ENCODE measurements around the gene TCFL5.
A peak's percentile ranks its signal among the peaks of the same experiment; 100 is the strongest.
"Not testable (repeated sequence)": the region's sequence is repeated elsewhere in the genome, so short reads cannot be mapped to it uniquely, and the experiment has no call there.

Gene TCFL5

GRCh38 chr20:62876902-62877816, 15.5 kb upstream of the TCFL5 start:
- Histone ChIP-seq H3K4me3 (ENCODE audit: low read length) (no peak overlapping the region), H3K27me3 (ENCODE audit: insufficient read depth, low read length) (peaks cover 5% of the 10 kb centered on the region; the same call in 1 of the 2 replicates), H3K9ac (ENCODE audit: low read depth, low read length) (no peak overlapping the region), H3K4me1 (ENCODE audit: insufficient read depth, low read length) (peaks cover 15% of the 10 kb centered on the region), H3K27ac (ENCODE audit: low read depth, low read length) (no peak overlapping the region), H3K36me3 (ENCODE audit: insufficient read depth, low read length) (peaks cover 5% of the 10 kb centered on the region; the same call in 1 of the 2 replicates), H3K9me3 (ENCODE audit: insufficient read depth, low read depth, low read length) (no peaks in the 10 kb centered on the region)
- WGBS: 94% methylated on average over 48 of the region's 48 CpGs

- no peak overlapping the region for H3K4me3 ChIP-seq (ENCODE audit: low read length)
- peaks cover 2% of the 10 kb centered on the region; the same call in 1 of the 2 replicates for H3K36me3 ChIP-seq (ENCODE audit: insufficient read depth, low read length)
Observed at GRCh38 chr20:62876501-62876901, 14.9 kb upstream of the TCFL5 start.

GRCh38 chr20:62875419-62876361, 14.1 kb upstream of the TCFL5 start:
- Histone ChIP-seq H3K27ac (ENCODE audit: low read depth, low read length) (peak overlapping the region; percentile 22; the same call in 1 of the 2 replicates), H3K4me3 (ENCODE audit: low read length) (no peak overlapping the region), H3K9ac (ENCODE audit: low read depth, low read length) (0 out of 2 replicates have a peak overlapping the region, but pooled peaks have one; percentile 43), H3K9me3 (ENCODE audit: insufficient read depth, low read depth, low read length) (no peaks in the 10 kb centered on the region), H3K36me3 (ENCODE audit: insufficient read depth, low read length) (no peaks in the 10 kb centered on the region), H3K27me3 (ENCODE audit: insufficient read depth, low read length) (peaks cover 5% of the 10 kb centered on the region; the same call in 1 of the 2 replicates), H3K4me1 (ENCODE audit: insufficient read depth, low read length) (peaks cover 15% of the 10 kb centered on the region)
- 39% methylated on average over 34 of the region's 34 CpGs for WGBS

More at GRCh38 chr20:62876501-62876901, 14.9 kb upstream of the TCFL5 start:
- Histone ChIP-seq H3K27me3 (ENCODE audit: insufficient read depth, low read length) (peaks cover 5% of the 10 kb centered on the region; the same call in 1 of the 2 replicates), H3K9me3 (ENCODE audit: insufficient read depth, low read depth, low read length) (no peaks in the 10 kb centered on the region), H3K4me1 (ENCODE audit: insufficient read depth, low read length) (peaks cover 15% of the 10 kb centered on the region), H3K27ac (ENCODE audit: low read depth, low read length) (no peak overlapping the region), H3K9ac (ENCODE audit: low read depth, low read length) (no peak overlapping the region)
- WGBS: 94% methylated on average over 13 of the region's 13 CpGs

- H3K9ac ChIP-seq (ENCODE audit: low read depth, low read length): no peak overlapping the region
- peaks cover 15% of the 10 kb centered on the region for H3K4me1 ChIP-seq (ENCODE audit: insufficient read depth, low read length)
- no peak overlapping the region; the same call in 1 of the 2 replicates for H3K27ac ChIP-seq (ENCODE audit: low read depth, low read length)
- H3K27me3 ChIP-seq (ENCODE audit: insufficient read depth, low read length): peaks cover 5% of the 10 kb centered on the region; the same call in 1 of the 2 replicates
- H3K4me3 ChIP-seq (ENCODE audit: low read length): no peak overlapping the region
- no peaks in the 10 kb centered on the region for H3K36me3 ChIP-seq (ENCODE audit: insufficient read depth, low read length)
- 85% methylated on average over 7 of the region's 14 CpGs for WGBS
- H3K9me3 ChIP-seq (ENCODE audit: insufficient read depth, low read depth, low read length): no peaks in the 10 kb centered on the region
Observed at GRCh38 chr20:62874964-62875344, 13.3 kb upstream of the TCFL5 start.

- not testable (repeated sequence) for H3K27me3 ChIP-seq (ENCODE audit: insufficient read depth, low read length); H3K36me3 ChIP-seq (ENCODE audit: insufficient read depth, low read length); H3K9ac ChIP-seq (ENCODE audit: low read depth, low read length); H3K27ac ChIP-seq (ENCODE audit: low read depth, low read length); H3K9me3 ChIP-seq (ENCODE audit: insufficient read depth, low read depth, low read length)
- Histone ChIP-seq H3K4me1 (ENCODE audit: insufficient read depth, low read length) (peaks cover 11% of the 10 kb centered on the region), H3K4me3 (ENCODE audit: low read length) (0 out of 2 replicates have a peak overlapping the region, but pooled peaks have one; percentile 22)
- WGBS: 3% methylated on average over 13 of the region's 15 CpGs
Observed at GRCh38 chr20:62873681-62874031, 12.0 kb upstream of the TCFL5 start.

GRCh38 chr20:62873280-62873679, 11.7 kb upstream of the TCFL5 start:
- H3K4me1 ChIP-seq (ENCODE audit: insufficient read depth, low read length): peaks cover 8% of the 10 kb centered on the region
- no peak overlapping the region for H3K27ac ChIP-seq (ENCODE audit: low read depth, low read length)
- 84% methylated on average over 5 of the region's 7 CpGs for WGBS
- H3K9me3 ChIP-seq (ENCODE audit: insufficient read depth, low read depth, low read length): no peaks in the 10 kb centered on the region
- no peaks in the 10 kb centered on the region for H3K27me3 ChIP-seq (ENCODE audit: insufficient read depth, low read length)
- no peak overlapping the region for H3K9ac ChIP-seq (ENCODE audit: low read depth, low read length)
- H3K36me3 ChIP-seq (ENCODE audit: insufficient read depth, low read length): no peaks in the 10 kb centered on the region
- H3K4me3 ChIP-seq (ENCODE audit: low read length): no peak overlapping the region

GRCh38 chr20:62872862-62873261, 11.2 kb upstream of the TCFL5 start:
- no peak overlapping the region for H3K27ac ChIP-seq (ENCODE audit: low read depth, low read length)
- H3K9ac ChIP-seq (ENCODE audit: low read depth, low read length): no peak overlapping the region
- no peaks in the 10 kb centered on the region for H3K27me3 ChIP-seq (ENCODE audit: insufficient read depth, low read length)
- no peaks in the 10 kb centered on the region for H3K9me3 ChIP-seq (ENCODE audit: insufficient read depth, low read depth, low read length)
- peaks cover 5% of the 10 kb centered on the region; the same call in 1 of the 2 replicates for H3K4me1 ChIP-seq (ENCODE audit: insufficient read depth, low read length)
- 96% methylated on average over 6 of the region's 6 CpGs for WGBS
- H3K36me3 ChIP-seq (ENCODE audit: insufficient read depth, low read length): no peaks in the 10 kb centered on the region
- no peak overlapping the region for H3K4me3 ChIP-seq (ENCODE audit: low read length)

GRCh38 chr20:62872184-62872847, 10.7 kb upstream of the TCFL5 start:
- no peaks in the 10 kb centered on the region for H3K9me3 ChIP-seq (ENCODE audit: insufficient read depth, low read depth, low read length)
- no peak overlapping the region for H3K4me3 ChIP-seq (ENCODE audit: low read length)
- H3K27ac ChIP-seq (ENCODE audit: low read depth, low read length): no peak overlapping the region
- no peaks in the 10 kb centered on the region for H3K36me3 ChIP-seq (ENCODE audit: insufficient read depth, low read length)
- no peaks in the 10 kb centered on the region for H3K27me3 ChIP-seq (ENCODE audit: insufficient read depth, low read length)
- H3K9ac ChIP-seq (ENCODE audit: low read depth, low read length): no peak overlapping the region
- peaks cover 5% of the 10 kb centered on the region; the same call in 1 of the 2 replicates for H3K4me1 ChIP-seq (ENCODE audit: insufficient read depth, low read length)
- 92% methylated on average over 18 of the region's 18 CpGs for WGBS

- 97% methylated on average over 7 of the region's 7 CpGs for WGBS
- Histone ChIP-seq H3K9ac (ENCODE audit: low read depth, low read length) (no peak overlapping the region), H3K9me3 (ENCODE audit: insufficient read depth, low read depth, low read length) (no peaks in the 10 kb centered on the region), H3K4me3 (ENCODE audit: low read length) (no peak overlapping the region), H3K36me3 (ENCODE audit: insufficient read depth, low read length) (peaks cover 3% of the 10 kb centered on the region), H3K27me3 (ENCODE audit: insufficient read depth, low read length) (peaks cover 8% of the 10 kb centered on the region; the same call in 1 of the 2 replicates), H3K27ac (ENCODE audit: low read depth, low read length) (no peak overlapping the region), H3K4me1 (ENCODE audit: insufficient read depth, low read length) (peaks cover 5% of the 10 kb centered on the region)
Observed at GRCh38 chr20:62864207-62864606, 2.6 kb upstream of the TCFL5 start.

GRCh38 chr20:62860924-62861691, 514 bp downstream of the TCFL5 start:
- WGBS: under 1% methylated on average over 129 of the region's 129 CpGs
- no peak overlapping the region for H3K27ac ChIP-seq (ENCODE audit: low read depth, low read length)
- peaks cover 6% of the 10 kb centered on the region for H3K4me1 ChIP-seq (ENCODE audit: insufficient read depth, low read length)
- H3K9ac ChIP-seq (ENCODE audit: low read depth, low read length): peak overlapping the region; percentile 74
- H3K27me3 ChIP-seq (ENCODE audit: insufficient read depth, low read length): peaks cover 8% of the 10 kb centered on the region; the same call in 1 of the 2 replicates
- H3K4me3 ChIP-seq (ENCODE audit: low read length): peak overlapping the region; percentile 72
- no peaks in the 10 kb centered on the region for H3K9me3 ChIP-seq (ENCODE audit: insufficient read depth, low read depth, low read length)
- H3K36me3 ChIP-seq (ENCODE audit: insufficient read depth, low read length): peaks cover 23% of the 10 kb centered on the region
